Brain pericyte (primary cell): Measurements from ENCODE around the gene EIPR1.

Experiments
- DNase-seq: peaks from one replicate; pipeline ENCODE4 v3.0.0-alpha.2; 2012; ENCODE audit warnings: low read depth, low spot score

EIPR1 gene

GRCh38 chr2:3249476-3249962 is 128.1 kb downstream of the EIPR1 start:
- no peak for DNase-seq

DNA sequence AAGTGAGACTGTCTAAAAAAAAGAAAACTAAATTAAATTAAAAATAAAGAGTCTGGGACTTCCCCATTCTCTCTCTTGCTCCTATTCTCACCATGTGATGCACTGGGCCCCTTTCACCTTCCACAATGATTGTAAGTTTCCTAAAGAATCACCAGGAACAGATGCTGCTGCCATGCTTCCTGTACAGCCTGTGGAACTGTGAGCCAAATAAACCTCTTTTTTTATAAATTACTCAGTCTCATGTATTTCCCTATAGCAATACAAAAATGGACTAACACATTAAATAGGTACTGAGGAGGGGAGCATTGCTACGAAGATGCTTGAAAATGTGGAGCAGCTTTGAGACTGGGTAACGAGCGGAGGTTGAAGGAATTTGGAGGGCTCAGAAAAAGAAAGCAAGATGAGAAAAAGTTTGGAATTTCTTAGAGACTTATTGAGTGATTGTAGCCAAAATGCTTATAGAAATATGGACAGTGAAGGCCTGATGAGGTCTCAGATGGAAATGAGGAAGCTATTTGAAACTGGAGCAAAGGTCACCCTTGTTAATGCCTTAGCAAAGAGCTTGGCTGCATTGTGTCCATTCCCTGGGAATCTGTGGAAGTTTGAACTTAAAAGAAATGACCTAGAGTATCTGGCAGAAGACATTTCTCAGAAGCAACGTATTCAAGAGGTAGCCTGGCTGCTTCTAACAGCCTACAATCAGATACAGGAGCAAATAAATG is 128.7 kb downstream of the EIPR1 start:
- no peak for DNase-seq

DNA sequence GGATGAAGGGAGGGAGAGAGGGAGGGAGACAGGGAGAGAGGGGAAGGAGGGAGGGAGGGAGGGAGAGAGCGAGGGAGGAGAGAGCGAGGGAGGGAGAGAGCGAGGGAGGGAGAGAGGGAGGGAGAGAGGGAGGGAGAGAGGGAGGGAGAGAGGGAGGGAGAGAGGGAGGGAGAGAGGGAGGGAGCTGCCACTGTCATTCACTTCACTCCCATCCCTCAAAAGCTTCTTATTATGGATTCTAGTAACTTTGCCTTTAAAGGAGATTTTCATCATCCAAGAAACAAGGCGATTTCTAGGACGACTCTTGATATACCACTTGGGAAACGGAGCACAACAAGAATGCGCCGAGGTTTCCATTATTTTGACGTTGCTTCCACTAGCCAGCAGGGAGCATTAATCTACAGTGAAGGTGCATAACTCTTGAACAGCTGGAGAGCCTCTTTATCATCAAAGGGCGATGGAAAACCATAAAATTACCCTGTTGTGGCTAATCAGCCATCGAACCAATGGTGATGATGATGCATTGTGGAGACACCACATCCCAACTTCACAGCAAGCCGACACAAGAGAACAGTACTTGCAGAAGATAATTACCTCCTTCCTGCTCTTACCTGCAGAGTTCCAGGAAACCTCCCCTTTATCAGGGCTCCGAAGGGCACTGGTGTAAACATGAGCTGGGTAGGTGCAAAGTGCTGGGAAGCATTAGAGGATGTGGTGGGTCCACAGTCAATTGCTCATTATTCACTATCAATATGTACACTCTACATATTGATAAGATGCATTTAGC is 130.5 kb downstream of the EIPR1 start:
- DNase-seq = no peak

GRCh38 chr2:3246406-3246805 is 131.2 kb downstream of the EIPR1 start:
- DNase-seq = no peak

- DNase-seq = no peak
Observed at GRCh38 chr2:3244486-3244885, 133.1 kb downstream of the EIPR1 start.

DNA sequence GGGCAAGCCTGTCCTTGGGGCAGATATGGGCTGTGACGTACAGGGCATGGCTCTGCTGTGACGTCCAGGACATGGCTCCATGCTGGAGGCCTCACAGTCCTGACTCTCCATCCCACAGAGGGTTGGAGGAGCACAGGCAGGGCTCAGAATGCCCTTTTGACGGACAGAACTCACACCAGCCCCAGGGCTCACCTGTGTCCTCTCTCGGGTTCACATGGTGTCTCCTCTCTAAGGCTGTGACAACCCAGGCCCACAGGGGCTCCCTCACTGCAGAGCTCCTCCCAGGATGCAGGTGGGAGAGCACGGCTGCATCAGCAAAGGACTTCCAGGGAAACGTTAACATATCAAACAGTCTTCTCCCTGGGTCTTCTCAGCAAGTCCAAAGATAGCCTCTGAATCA is 133.8 kb downstream of the EIPR1 start:
- DNase-seq = no peak

DNA sequence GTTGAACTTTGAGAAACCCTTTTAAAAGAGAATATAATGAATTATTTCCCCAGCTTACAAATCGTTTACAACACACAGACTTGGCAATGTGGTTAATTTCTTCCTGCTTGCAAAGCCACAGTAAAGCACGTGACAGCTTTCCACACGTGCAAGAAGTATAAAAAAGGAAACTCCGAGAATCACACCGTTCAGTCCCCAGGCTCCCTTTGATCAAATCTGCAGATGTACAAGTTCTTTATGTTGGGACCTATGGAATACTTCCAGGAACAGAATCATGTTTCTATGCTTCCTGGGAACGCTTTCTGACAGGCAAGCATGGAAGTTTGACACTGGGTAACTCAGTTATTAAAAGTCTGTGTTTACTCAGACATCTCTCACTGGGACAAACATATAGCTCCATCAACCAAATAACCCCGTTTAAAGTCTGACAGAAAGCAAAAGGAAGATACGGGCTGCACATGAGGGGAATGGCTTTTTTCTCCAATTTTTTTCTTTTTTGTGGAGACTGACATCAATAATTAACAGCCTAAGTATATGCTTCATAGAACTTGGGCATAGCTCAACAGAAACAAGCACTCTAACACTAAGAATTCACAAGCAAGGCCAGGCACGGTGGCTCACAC is 134.8 kb downstream of the EIPR1 start:
- DNase-seq = no peak

DNA sequence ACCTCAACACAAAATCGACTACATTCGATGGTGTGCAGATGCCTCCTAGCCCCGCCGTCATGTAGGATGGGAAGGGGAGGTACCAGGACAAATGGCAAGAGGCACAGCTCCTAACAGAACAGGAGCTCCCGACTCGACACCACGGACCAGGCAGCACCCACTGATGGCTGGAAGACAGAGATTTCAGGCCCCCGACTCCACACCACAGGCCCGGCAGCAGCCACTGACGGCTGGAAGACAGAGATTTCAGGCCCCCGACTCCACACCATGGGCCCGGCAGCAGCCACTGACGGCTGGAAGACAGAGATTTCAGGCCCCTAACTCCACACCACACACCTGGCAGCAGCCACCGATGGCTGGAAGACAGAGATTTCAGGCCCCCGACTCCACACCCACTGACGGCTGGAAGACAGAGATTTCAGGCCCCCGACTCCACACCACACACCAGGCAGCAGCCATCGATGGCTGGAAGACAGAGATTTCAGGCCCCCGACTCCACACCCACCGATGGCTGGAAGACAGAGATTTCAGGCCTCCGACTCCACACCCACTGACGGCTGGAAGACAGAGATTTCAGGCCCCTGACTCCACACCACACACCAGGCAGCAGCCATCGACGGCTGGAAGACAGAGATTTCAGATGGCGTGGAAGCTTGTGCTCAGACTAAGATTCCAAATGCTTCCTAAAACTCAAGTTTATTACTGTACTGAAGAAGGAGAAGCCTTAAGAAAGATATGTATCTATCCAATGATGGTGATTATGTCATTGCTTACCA is 135.5 kb downstream of the EIPR1 start:
- DNase-seq = no peak

DNA sequence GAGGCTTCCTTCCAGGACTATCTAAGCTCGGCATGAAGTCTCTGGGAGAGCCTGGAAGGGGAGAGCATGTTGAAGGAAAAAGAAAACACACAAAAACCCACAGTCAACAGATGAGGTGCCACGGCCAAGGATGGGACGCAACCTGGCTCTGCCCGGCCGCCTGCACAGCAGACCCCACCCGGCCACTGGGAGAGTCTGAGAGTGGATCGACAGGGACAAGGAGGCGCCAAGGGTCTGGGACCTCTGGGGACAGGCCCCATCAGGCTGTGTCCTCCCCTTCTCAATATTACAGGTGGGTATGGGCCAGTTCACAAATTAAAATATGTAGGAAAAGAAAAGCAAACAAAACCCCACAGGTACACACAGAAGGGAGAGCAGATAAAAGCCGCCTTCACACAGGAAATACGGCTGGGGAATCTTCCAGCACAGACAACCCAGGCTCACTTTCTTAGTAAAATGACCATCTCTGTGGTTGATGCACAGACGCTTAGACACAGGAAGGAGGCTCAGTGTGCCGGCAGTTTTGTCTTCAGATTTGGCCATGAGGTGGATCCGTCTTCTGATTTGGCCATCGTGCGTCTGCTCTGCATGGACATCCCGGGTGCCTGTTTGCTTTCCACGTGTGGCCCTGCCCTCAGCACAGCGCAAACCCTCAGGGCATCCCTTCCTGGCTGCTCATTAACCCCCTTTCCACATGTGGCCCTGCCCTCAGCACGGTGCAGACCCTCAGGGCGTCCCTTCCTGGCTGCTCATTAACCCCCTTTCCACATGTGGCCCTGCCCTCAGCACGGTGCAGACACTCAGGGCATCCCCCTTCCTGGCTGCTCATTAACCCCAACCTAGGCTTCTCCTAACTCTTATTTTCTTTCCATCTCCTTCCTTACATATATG is 138.4 kb downstream of the EIPR1 start:
- no peak for DNase-seq

GRCh38 chr2:3236300-3237045 is 141.1 kb downstream of the EIPR1 start:
- no peak for DNase-seq

GRCh38 chr2:3233877-3234276 is 143.7 kb downstream of the EIPR1 start:
- DNase-seq = no peak

DNA sequence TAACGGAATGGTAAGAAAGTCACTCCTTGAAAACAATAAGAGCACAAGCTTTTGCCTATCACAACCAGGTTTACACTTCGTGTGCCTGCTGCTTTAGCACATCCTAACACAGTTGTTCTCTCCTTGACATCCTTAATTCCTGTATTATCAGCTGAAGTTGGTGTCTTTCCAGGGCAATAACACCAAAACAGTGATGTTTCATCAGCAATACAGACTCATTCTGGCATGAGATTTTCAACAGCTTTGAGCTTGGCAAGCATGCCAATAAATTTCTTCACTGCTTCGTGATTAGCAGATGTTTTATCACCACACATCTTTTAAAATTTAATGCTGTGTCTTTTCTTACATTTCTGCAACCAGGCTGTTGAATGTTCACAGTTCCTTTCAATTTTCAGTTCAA is 148.4 kb downstream of the EIPR1 start:
- DNase-seq = no peak

GRCh38 chr2:3224681-3225080 is 152.9 kb downstream of the EIPR1 start:
- no peak for DNase-seq

DNA sequence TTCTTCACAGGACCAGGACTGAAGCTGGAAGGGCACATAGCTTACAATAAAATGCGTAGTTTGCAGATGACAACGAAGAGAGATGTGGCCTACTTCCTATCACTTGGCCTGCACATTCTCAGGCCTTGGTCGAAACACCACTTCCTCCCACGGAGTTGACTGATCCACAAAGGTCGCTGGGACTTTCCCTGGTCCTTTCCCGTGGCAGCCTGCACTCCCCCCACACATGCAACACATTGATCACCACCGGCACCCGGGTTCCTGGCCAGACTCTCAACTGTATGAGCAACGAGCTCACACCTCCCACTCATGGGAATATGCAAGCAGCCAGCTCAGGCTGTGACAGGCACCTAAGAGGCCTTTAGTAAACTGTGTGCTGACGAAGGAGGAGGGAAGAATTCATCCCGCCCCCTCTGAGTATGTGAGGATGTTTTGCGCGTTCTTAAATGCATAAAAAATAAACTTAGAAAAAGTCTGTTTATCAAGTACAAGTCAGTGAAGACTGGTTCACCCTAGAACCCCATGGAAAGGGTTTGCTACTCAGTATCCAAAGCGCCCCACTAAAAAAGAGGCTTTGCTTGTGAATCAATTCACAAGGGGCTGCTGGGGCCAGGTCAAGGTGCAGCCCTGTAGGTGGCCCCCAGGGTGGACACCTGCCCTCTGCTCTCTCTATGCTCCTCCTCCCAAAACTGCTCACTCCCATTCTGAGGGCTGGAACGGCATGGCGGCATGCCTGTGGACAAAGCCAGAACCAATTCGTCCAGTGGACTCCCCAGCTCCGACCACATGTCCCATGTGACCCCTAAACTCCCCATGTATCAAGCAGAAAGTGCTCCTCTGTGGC is 154.3 kb downstream of the EIPR1 start:
- no peak for DNase-seq

- no peak for DNase-seq
Observed at GRCh38 chr2:3222636-3223035, 155.0 kb downstream of the EIPR1 start.

- no peak for DNase-seq
Observed at GRCh38 chr2:3219536-3219935, 158.1 kb downstream of the EIPR1 start.

GRCh38 chr2:3217646-3218045 is 160.0 kb downstream of the EIPR1 start:
- no peak for DNase-seq

- DNase-seq = no peak
Observed at GRCh38 chr2:3216841-3217495, 160.7 kb downstream of the EIPR1 start.
